GM21529 (cell line): ENCODE measurements around the gene NCS1.
"Not testable (repeated sequence)": the region's sequence is repeated elsewhere in the genome, so short reads cannot be mapped to it uniquely, and the experiment has no call there.

ENCODE experiments used
- ATAC-seq: cut with Tn5 transposase; IDR thresholded peaks from one replicate; pipeline ENCODE4 v1.9.1; 2021; ENCODE audit not compliant: unreplicated experiment

The NCS1 gene

GRCh38 chr9:130259044-130259443 lies 86.8 kb downstream of the NCS1 start:
- no peak for ATAC-seq

- no peak for ATAC-seq
These were observed 88.9 kb downstream of the NCS1 start for GRCh38 chr9:130260816-130261765.

GRCh38 chr9:130262061-130262745 lies 90.0 kb downstream of the NCS1 start:
- ATAC-seq, result no peak

GRCh38 chr9:130262771-130263170 lies 90.6 kb downstream of the NCS1 start:
- no peak for ATAC-seq

GRCh38 chr9:130263601-130264413 lies 91.6 kb downstream of the NCS1 start:
- ATAC-seq, result no peak

- ATAC-seq, result no peak
These were observed 92.5 kb downstream of the NCS1 start for GRCh38 chr9:130264414-130265350.

GRCh38 chr9:130265431-130266235 lies 93.4 kb downstream of the NCS1 start, which contains the start of gene HMCN2:
HMCN2 (plus strand) TSS chr9:130265760; CDS start chr9:130265879, 119 bp downstream.
- ATAC-seq, result no peak

GRCh38 chr9:130266236-130267098 lies 94.3 kb downstream of the NCS1 start:
- ATAC-seq, result no peak

- ATAC-seq, result no peak
These were observed 95.7 kb downstream of the NCS1 start for GRCh38 chr9:130267930-130268329.

GRCh38 chr9:130268521-130269211 lies 96.5 kb downstream of the NCS1 start:
- ATAC-seq, result no peak

- ATAC-seq, result no peak
These were observed 99.3 kb downstream of the NCS1 start for GRCh38 chr9:130271473-130271872.

GRCh38 chr9:130275156-130275555 lies 103.0 kb downstream of the NCS1 start:
- no peak for ATAC-seq

- no peak for ATAC-seq
These were observed 103.9 kb downstream of the NCS1 start for GRCh38 chr9:130276121-130276520.

GRCh38 chr9:130276955-130277354 lies 104.8 kb downstream of the NCS1 start:
- no peak for ATAC-seq

- not testable (repeated sequence) for ATAC-seq
These were observed 105.3 kb downstream of the NCS1 start for GRCh38 chr9:130277525-130277924.

- ATAC-seq, result no peak
These were observed 111.5 kb downstream of the NCS1 start for GRCh38 chr9:130283539-130284248.

- no peak for ATAC-seq
These were observed 112.0 kb downstream of the NCS1 start for GRCh38 chr9:130284249-130284625.
